H1 (cell line): ENCODE measurements around the gene ZNF282. TPM values are rescaled to one million over a fixed set of nuclear protein-coding genes. Genes with fewer than 3 reads are reported as not detected.

Experiments used
- CTCF ChIA-PET: fragments of 300-600 bp; sonication (Branson Sonifier 250); formaldehyde crosslinking; loops from one replicate; lab custom pipeline; 2021; ENCODE audit not compliant: partially characterized antibody; lab: Charles Lee
- POLR2A ChIA-PET: fragments of 300-600 bp; sonication (Branson Sonifier 250); formaldehyde crosslinking; loops from one replicate; lab custom pipeline; 2021; ENCODE audit warnings: inconsistent platforms; ENCODE audit not compliant: partially characterized antibody; lab: Charles Lee
- DNase-seq, 2 experiments: peaks; one replicate each; pipeline versions ENCODE4 v3.0.0 to v3.0.0-alpha.2; 2010 to 2022; ENCODE audit warnings: low spot score in 2 of 2, low read depth in 1 of 2, mixed read lengths in 1 of 2
- FAIRE-seq: peaks from 2 replicates; lab custom pipeline; 2011; peaks lifted over from hg19 to GRCh38; lab: Jason Lieb, UNC
- H2AFZ ChIP-seq: 2 replicates; pipeline ENCODE4 v1.8.1; 2012; ENCODE audit warnings: low read length, inconsistent platforms
- H2AK5ac ChIP-seq: 2 replicates; pipeline ENCODE4 v1.6.1; 2013; ENCODE audit warnings: low read depth, low read length
- H2BK120ac ChIP-seq: replicated peaks from 2 replicates; pipeline ENCODE3; 2013; ENCODE audit warnings: low read depth, low read length, inconsistent platforms
- H2BK12ac ChIP-seq: 2 replicates; pipeline ENCODE4 v1.6.1; 2013; ENCODE audit warnings: low read depth, low read length
- H2BK15ac ChIP-seq: 2 replicates; pipeline ENCODE4 v1.6.1; 2013; ENCODE audit warnings: low read length
- H2BK20ac ChIP-seq: 2 replicates; pipeline ENCODE4 v1.6.1; 2013; ENCODE audit warnings: low read length
- H2BK5ac ChIP-seq: 2 replicates; pipeline ENCODE4 v1.6.1; 2013; ENCODE audit warnings: low read depth, low read length
- H3K14ac ChIP-seq: 2 replicates; pipeline ENCODE4 v1.6.1; 2013; ENCODE audit warnings: inconsistent platforms; ENCODE audit not compliant: insufficient read length
- H3K18ac ChIP-seq: 2 replicates; pipeline ENCODE4 v1.6.1; 2013; ENCODE audit warnings: low read length; ENCODE audit errors: extremely low read depth
- H3K23ac ChIP-seq: 2 replicates; pipeline ENCODE4 v1.6.1; 2013; ENCODE audit warnings: inconsistent platforms; ENCODE audit not compliant: insufficient read length
- H3K23me2 ChIP-seq: 2 replicates; pipeline ENCODE4 v1.6.1; 2013; ENCODE audit warnings: low read depth, low read length
- H3K27ac ChIP-seq: 2 replicates; pipeline ENCODE4 v1.6.1; 2011; ENCODE audit warnings: low read depth, low read length, inconsistent platforms
- H3K27me3 ChIP-seq, 4 experiments: replicated peaks in 1 of 4; 1 replicate in 1 of 4; 2 replicates in 3 of 4; pipeline versions ENCODE4 v1.6.1 to v1.8.1; 2011 to 2013; ENCODE audit warnings: low read length in 3 of 4, mild to moderate bottlenecking in 3 of 4, inconsistent platforms in 2 of 4, mixed read lengths in 2 of 4, moderate library complexity in 1 of 4; ENCODE audit not compliant: control insufficient read depth in 3 of 4, insufficient read depth in 3 of 4; ENCODE audit errors: extremely low read depth in 1 of 4
- H3K36me3 ChIP-seq, 4 experiments: 2 replicates each; pipeline versions ENCODE4 v1.6.1 to v1.8.1; 2011 to 2013; ENCODE audit warnings: mild to moderate bottlenecking in 4 of 4, low read length in 3 of 4, moderate library complexity in 2 of 4, control low read depth in 1 of 4, inconsistent platforms in 1 of 4; ENCODE audit not compliant: insufficient read depth in 4 of 4, control insufficient read depth in 2 of 4
- H3K4ac ChIP-seq: replicated peaks from 2 replicates; pipeline ENCODE3; 2013; ENCODE audit warnings: low read length, low read depth, mixed read lengths, inconsistent platforms; ENCODE audit not compliant: insufficient read length
- H3K4me1 ChIP-seq, 4 experiments: replicated peaks in 1 of 4; 1 replicate in 1 of 4; 2 replicates in 3 of 4; pipeline versions ENCODE4 v1.6.1 to v1.8.1; 2011 to 2013; ENCODE audit warnings: low read length in 3 of 4, inconsistent platforms in 2 of 4, mixed read lengths in 1 of 4; ENCODE audit not compliant: insufficient read depth in 4 of 4, control insufficient read depth in 3 of 4
- H3K4me2 ChIP-seq, 2 experiments: 2 replicates each; pipeline versions ENCODE4 v1.6.1 to v1.8.1; 2011 to 2013; ENCODE audit warnings: low read depth in 2 of 2, low read length in 2 of 2, control low read depth in 1 of 2, inconsistent platforms in 1 of 2, mild to moderate bottlenecking in 1 of 2; ENCODE audit not compliant: insufficient read depth in 1 of 2
- H3K4me3 ChIP-seq, 4 experiments: fragments of 200-600, 300-600 bp in 1 of 4; sonication (generic), shearing (Covaris generic), sonication (Bioruptor Twin) in 1 of 4; 2 replicates each; pipeline versions ENCODE4 v1.5.1 to v1.8.1; 2011 to 2016; ENCODE audit warnings: low read length in 4 of 4, low read depth in 3 of 4, control low read depth in 2 of 4, inconsistent platforms in 2 of 4, mild to moderate bottlenecking in 2 of 4, mixed read lengths in 1 of 4, moderate library complexity in 1 of 4; ENCODE audit not compliant: insufficient read depth in 2 of 4; ENCODE audit errors: extremely low read depth in 1 of 4
- H3K56ac ChIP-seq: replicated peaks from 2 replicates; pipeline ENCODE3; 2013; ENCODE audit warnings: low read depth, mild to moderate bottlenecking, mixed read lengths, low read length, inconsistent platforms; ENCODE audit not compliant: insufficient read length
- H3K79me1 ChIP-seq: 2 replicates; pipeline ENCODE4 v1.6.1; 2013; ENCODE audit warnings: low read depth, low read length, control low read depth
- H3K79me2 ChIP-seq, 2 experiments: 2 replicates each; pipeline versions ENCODE4 v1.6.1 to v1.8.1; 2012 to 2013; ENCODE audit warnings: low read length in 2 of 2, mild to moderate bottlenecking in 2 of 2, inconsistent platforms in 1 of 2; ENCODE audit not compliant: insufficient read depth in 2 of 2, control insufficient read depth in 1 of 2
- H3K9ac ChIP-seq, 4 experiments: replicated peaks in 1 of 4; 1 replicate in 1 of 4; 2 replicates in 3 of 4; pipeline versions ENCODE4 v1.6.1 to v1.8.1; 2011 to 2013; ENCODE audit warnings: low read depth in 3 of 4, low read length in 3 of 4, control low read depth in 2 of 4, mild to moderate bottlenecking in 2 of 4, moderate library complexity in 2 of 4, inconsistent platforms in 1 of 4; ENCODE audit errors: extremely low read depth in 1 of 4
- H3K9me3 ChIP-seq, 2 experiments: 2 replicates each; pipeline versions ENCODE4 v1.6.1 to v1.8.1; 2012 to 2013; ENCODE audit warnings: mild to moderate bottlenecking in 2 of 2, moderate library complexity in 2 of 2, control low read depth in 1 of 2, inconsistent platforms in 1 of 2, low read depth in 1 of 2, low read length in 1 of 2, mixed read lengths in 1 of 2; ENCODE audit not compliant: insufficient read depth in 2 of 2
- H4K20me1 ChIP-seq, 2 experiments: replicated peaks in 1 of 2; 2 replicates each; pipeline versions ENCODE3 to v1.8.1; 2011 to 2013; ENCODE audit warnings: inconsistent platforms in 2 of 2, low read length in 2 of 2, mild to moderate bottlenecking in 1 of 2; ENCODE audit not compliant: insufficient read depth in 2 of 2, control insufficient read depth in 1 of 2
- H4K5ac ChIP-seq: 2 replicates; pipeline ENCODE4 v1.6.1; 2013; ENCODE audit warnings: low read length, low read depth, mixed read lengths, inconsistent platforms; ENCODE audit not compliant: insufficient read length
- H4K8ac ChIP-seq: 2 replicates; pipeline ENCODE4 v1.8.0; 2013; ENCODE audit warnings: mild to moderate bottlenecking, moderate library complexity, low read length, inconsistent platforms; ENCODE audit not compliant: insufficient read depth; ENCODE audit errors: extremely low read depth
- H4K91ac ChIP-seq: replicated peaks from 2 replicates; pipeline ENCODE3; 2013; ENCODE audit warnings: low read length, mixed read lengths, inconsistent platforms; ENCODE audit not compliant: insufficient read length
- CBX5 ChIP-seq: fragments of 300-800, 300-1000 bp; sonication (generic); IDR thresholded peaks from 2 replicates; pipeline ENCODE4 v1.7.1; 2016; ENCODE audit warnings: antibody characterized with exemption, low read length, low read depth
- CBX8 ChIP-seq: fragments of 300-800, 300-1000 bp; sonication (generic); IDR thresholded peaks from 2 replicates; pipeline ENCODE4 v1.7.1; 2016; ENCODE audit warnings: low read depth, low read length, borderline replicate concordance
- CTBP2 ChIP-seq: IDR thresholded peaks from 2 replicates; pipeline ENCODE4 v1.7.0; 2011; ENCODE audit warnings: borderline replicate concordance, mild to moderate bottlenecking, moderate library complexity, mixed read lengths, low read length; ENCODE audit not compliant: insufficient read depth, insufficient read length
- JUND ChIP-seq: IDR thresholded peaks from 2 replicates; pipeline ENCODE4 v1.6.1; 2011; ENCODE audit warnings: mild to moderate bottlenecking, improper control_type of control experiment, low read length
- MAFK ChIP-seq: IDR thresholded peaks from 2 replicates; pipeline ENCODE4 v1.6.1; 2012; ENCODE audit warnings: low read depth, mild to moderate bottlenecking, improper control_type of control experiment, low read length
- PHF8 ChIP-seq: fragments of 200-600 bp; sonication (generic); conservative IDR thresholded peaks from 2 replicates; pipeline ENCODE4 v1.7.1; 2012; ENCODE audit warnings: low read depth, mild to moderate bottlenecking, inconsistent platforms, low read length, moderate library complexity
- POLR2A ChIP-seq, 2 experiments: IDR thresholded peaks; 1 replicate in 1 of 2; 2 replicates in 1 of 2; pipeline ENCODE4 v1.6.1; 2011; ENCODE audit warnings: low read depth in 2 of 2, low read length in 2 of 2, mild to moderate bottlenecking in 2 of 2; ENCODE audit errors: control extremely low read depth in 1 of 2
- RNF2 ChIP-seq: fragments of 200-900, 300-1000 bp; sonication (generic); IDR thresholded peaks from 2 replicates; pipeline ENCODE4 v1.7.1; 2016; ENCODE audit warnings: borderline replicate concordance, low read depth, mild to moderate bottlenecking, antibody characterized with exemption, low read length; ENCODE audit not compliant: poor library complexity, severe bottlenecking; ENCODE audit errors: missing control alignments
- RXRA ChIP-seq: IDR thresholded peaks from 2 replicates; pipeline ENCODE4 v1.6.1; 2011; ENCODE audit warnings: low read depth, mild to moderate bottlenecking, low read length, moderate library complexity; ENCODE audit not compliant: insufficient read depth
- TCF12 ChIP-seq: IDR thresholded peaks from 2 replicates; pipeline ENCODE4 v1.6.1; 2011; ENCODE audit warnings: low read depth, mild to moderate bottlenecking, low read length
- TEAD4 ChIP-seq: IDR thresholded peaks from 2 replicates; pipeline ENCODE4 v1.6.1; 2012; ENCODE audit warnings: low read depth, low read length, inconsistent platforms, mixed read lengths
- WGBS, 2 experiments: shearing (Covaris generic) in 1 of 2; methylation state at CpG; one replicate each; pipeline versions ENCODE4 v1.1.6 to v1.1.7; 2013 to 2015; ENCODE audit warnings: low lambda C conversion rate in 2 of 2, mixed read lengths in 2 of 2, inconsistent platforms in 1 of 2, low coverage in 1 of 2, missing lambda C conversion rate in 1 of 2; ENCODE audit not compliant: insufficient replicate concordance in 2 of 2, insufficient coverage in 1 of 2, insufficient read length in 1 of 2; ENCODE audit errors: extremely low coverage in 1 of 2, missing lambda C conversion rate in 1 of 2; 5-methylcytosine and 5-hydroxymethylcytosine counted together
- polyA plus RNA-seq, 7 experiments: library from polyadenylated mRNA; depleted of rRNA in 3 of 7; stranded (reverse) in 5 of 7; unstranded in 2 of 7; fragments of >200 nt in 5 of 7; fragments of 200-250 nt in 2 of 7; gene quantifications; 1 replicate in 5 of 7; 2 replicates in 1 of 7; 4 replicates in 1 of 7; pipeline versions ENCODE4 v1.2.1 to v1.2.3, GENCODE V29; 2011 to 2013; ENCODE audit warnings: missing spikeins in 2 of 7, mixed read lengths in 2 of 7
- total RNA-seq: library from RNA; stranded (reverse); fragmentation: NEBNext Ultra II Directional; extraction: Animal tissue kit (Norgen Biotek cat#: 25700); gene quantifications from 2 replicates; pipeline ENCODE4 v1.2.1, GENCODE V29; 2021

ZNF282 gene
- total and polyA plus RNA-seq, 2 of the 8 experiments (the other 6 are each of a cell fraction or from before 2014, with no cell fraction given) = 16.9 to 36.3 TPM

GRCh38 chr7:149166142-149166541 lies 29.2 kb upstream of the ZNF282 start:
- peaks cover 5 to 9% of the 10 kb centered on the region in 2 experiments for H4K20me1 ChIP-seq
- no peak overlapping the region for H3K9ac ChIP-seq
- no peak overlapping the region for H2AFZ ChIP-seq
- no peak overlapping the region for H3K4me2 ChIP-seq
- ChIA-PET CTCF (interaction anchor here (1.2 to 6.0 kb wide), 3 partner anchors 14 to 40 kb away, joined by 4 to 25 read pairs (median 18); partner anchors contain the start of genes ZNF398 and ZNF425), POLR2A (interaction anchor here (0.9 to 11.6 kb wide), 8 partner anchors 8 to 29 kb away, joined by 3 to 138 read pairs (median 8); partner anchors contain the start of genes ZNF282 and ZNF398)
- FAIRE-seq (no peak), DNase-seq (no peak)
- no peaks in the 10 kb centered on the region for H3K23me2 ChIP-seq
- no peaks in the 10 kb centered on the region for H3K27me3 ChIP-seq
- no peak overlapping the region for H3K23ac ChIP-seq
- no peak overlapping the region for H4K8ac ChIP-seq
- no peak overlapping the region for H2AK5ac ChIP-seq
- H3K79me1 ChIP-seq = peaks cover 3% of the 10 kb centered on the region
- no peaks in the 10 kb centered on the region for H3K4me1 ChIP-seq
- H2BK5ac ChIP-seq = no peak overlapping the region
- peaks cover 0 to 27% of the 10 kb centered on the region in 2 experiments; a peak in 2 of 4 replicates for H3K79me2 ChIP-seq
- no peak overlapping the region for H3K4ac ChIP-seq
- no peak overlapping the region for H4K5ac ChIP-seq
- peaks cover 20 to 80% (median 60%) of the 10 kb centered on the region in 4 experiments for H3K36me3 ChIP-seq
- H3K9me3 ChIP-seq = no peaks in the 10 kb centered on the region
- no peak overlapping the region for H4K91ac ChIP-seq
- 100% methylated on average over 1 of the region's 1 CpG; no CpG with 5 or more reads in 1 of the 2 experiments for WGBS, 2 experiments
- no peak overlapping the region for H2BK15ac ChIP-seq
- no peak overlapping the region for H3K56ac ChIP-seq
- no peak overlapping the region for H3K18ac ChIP-seq
- no peak overlapping the region for H2BK120ac ChIP-seq
- H3K4me3 ChIP-seq = no peak overlapping the region
- H3K27ac ChIP-seq = no peak overlapping the region
- no peak overlapping the region for H3K14ac ChIP-seq
- no peak overlapping the region for H2BK20ac ChIP-seq
- no peak overlapping the region for H2BK12ac ChIP-seq
- no peak for TF ChIP-seq RXRA
- TF ChIP-seq RNF2 = no peak
- no peak for TF ChIP-seq CTBP2
- no peak for TF ChIP-seq CBX5
- no peak for TF ChIP-seq CBX8
- TF ChIP-seq PHF8 = no peak
- TF ChIP-seq TCF12 = no peak
- no peak for TF ChIP-seq JUND
- TF ChIP-seq MAFK = no peak
- no peak for TF ChIP-seq TEAD4
- no peak for TF ChIP-seq POLR2A (IDR thresholded peaks at IDR 0.05; ENCODE audit: control extremely low read depth in 1 of 2, low read depth in 2 of 2, low read length in 2 of 2)
